Right lung (tissue), 10 donors: ENCODE results near the gene FEN1. TPM values are rescaled to one million over a fixed set of nuclear protein-coding genes. Genes with fewer than 3 reads are reported as not detected.

ENCODE experiments used
- DNase-seq, 2 donors: peaks; one replicate each; pipeline ENCODE4 v3.0.0-alpha.2; 2013
- long read RNA-seq, 8 donors: transcript quantifications; one replicate each; lab custom pipeline, GENCODE V29; 2026
- polyA plus RNA-seq, 5 donors: library from polyadenylated mRNA; unstranded; fragments of 120-200 nt; gene quantifications; one replicate each; pipeline versions ENCODE4 v1.2.1 to v1.2.3, GENCODE V29; 2013; ENCODE audit warnings: inconsistent platforms in 1 of 5, low replicate concordance in 1 of 5; ENCODE audit not compliant: insufficient read length in 5 of 5, insufficient read depth in 1 of 5

FEN1 gene, protein sequence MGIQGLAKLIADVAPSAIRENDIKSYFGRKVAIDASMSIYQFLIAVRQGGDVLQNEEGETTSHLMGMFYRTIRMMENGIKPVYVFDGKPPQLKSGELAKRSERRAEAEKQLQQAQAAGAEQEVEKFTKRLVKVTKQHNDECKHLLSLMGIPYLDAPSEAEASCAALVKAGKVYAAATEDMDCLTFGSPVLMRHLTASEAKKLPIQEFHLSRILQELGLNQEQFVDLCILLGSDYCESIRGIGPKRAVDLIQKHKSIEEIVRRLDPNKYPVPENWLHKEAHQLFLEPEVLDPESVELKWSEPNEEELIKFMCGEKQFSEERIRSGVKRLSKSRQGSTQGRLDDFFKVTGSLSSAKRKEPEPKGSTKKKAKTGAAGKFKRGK
- polyA plus RNA-seq, result 10 to 100 TPM; 24.3 to 38.2 (median 28.5) TPM
- long read RNA-seq, donor 1, transcript FEN1-201 (2 exons, 2,296 nt), result major isoform, 16 of 16 reads
- long read RNA-seq, donor 1, partial matches to known transcripts, result 0 of 16 reads
- long read RNA-seq, donor 1, other reads (novel, unspliced or antisense), result 0 of 16 reads
- long read RNA-seq, donor 2, transcript FEN1-201 (2 exons, 2,296 nt), result major isoform, 15 of 15 reads
- long read RNA-seq, donor 2, partial matches to known transcripts, result 0 of 15 reads
- long read RNA-seq, donor 2, other reads (novel, unspliced or antisense), result 0 of 15 reads
- long read RNA-seq, donor 3, transcript FEN1-201 (2 exons, 2,296 nt), result major isoform, 13 of 13 reads
- long read RNA-seq, donor 3, partial matches to known transcripts, result 0 of 13 reads
- long read RNA-seq, donor 3, other reads (novel, unspliced or antisense), result 0 of 13 reads
- long read RNA-seq, donor 4, partial matches to known transcripts, result 7 of 11 reads
- long read RNA-seq, donor 4, other reads (novel, unspliced or antisense), result 0 of 11 reads
- long read RNA-seq, donor 5, transcript FEN1-201 (2 exons, 2,296 nt), result major isoform, 23 of 23 reads
- long read RNA-seq, donor 5, partial matches to known transcripts, result 0 of 23 reads
- long read RNA-seq, donor 5, other reads (novel, unspliced or antisense), result 0 of 23 reads
- long read RNA-seq, donor 6, transcript FEN1-201 (2 exons, 2,296 nt), result major isoform, 11 of 11 reads
- long read RNA-seq, donor 6, partial matches to known transcripts, result 0 of 11 reads
- long read RNA-seq, donor 6, other reads (novel, unspliced or antisense), result 0 of 11 reads
- long read RNA-seq, donor 7, transcript FEN1-201 (2 exons, 2,296 nt), result major isoform, 18 of 24 reads
- long read RNA-seq, donor 7, partial matches to known transcripts, result 6 of 24 reads
- long read RNA-seq, donor 7, other reads (novel, unspliced or antisense), result 0 of 24 reads
- long read RNA-seq, donor 8, transcript FEN1-201 (2 exons, 2,296 nt), result major isoform, 7 of 7 reads
- long read RNA-seq, donor 8, partial matches to known transcripts, result 0 of 7 reads
- long read RNA-seq, donor 8, other reads (novel, unspliced or antisense), result 0 of 7 reads

DNA sequence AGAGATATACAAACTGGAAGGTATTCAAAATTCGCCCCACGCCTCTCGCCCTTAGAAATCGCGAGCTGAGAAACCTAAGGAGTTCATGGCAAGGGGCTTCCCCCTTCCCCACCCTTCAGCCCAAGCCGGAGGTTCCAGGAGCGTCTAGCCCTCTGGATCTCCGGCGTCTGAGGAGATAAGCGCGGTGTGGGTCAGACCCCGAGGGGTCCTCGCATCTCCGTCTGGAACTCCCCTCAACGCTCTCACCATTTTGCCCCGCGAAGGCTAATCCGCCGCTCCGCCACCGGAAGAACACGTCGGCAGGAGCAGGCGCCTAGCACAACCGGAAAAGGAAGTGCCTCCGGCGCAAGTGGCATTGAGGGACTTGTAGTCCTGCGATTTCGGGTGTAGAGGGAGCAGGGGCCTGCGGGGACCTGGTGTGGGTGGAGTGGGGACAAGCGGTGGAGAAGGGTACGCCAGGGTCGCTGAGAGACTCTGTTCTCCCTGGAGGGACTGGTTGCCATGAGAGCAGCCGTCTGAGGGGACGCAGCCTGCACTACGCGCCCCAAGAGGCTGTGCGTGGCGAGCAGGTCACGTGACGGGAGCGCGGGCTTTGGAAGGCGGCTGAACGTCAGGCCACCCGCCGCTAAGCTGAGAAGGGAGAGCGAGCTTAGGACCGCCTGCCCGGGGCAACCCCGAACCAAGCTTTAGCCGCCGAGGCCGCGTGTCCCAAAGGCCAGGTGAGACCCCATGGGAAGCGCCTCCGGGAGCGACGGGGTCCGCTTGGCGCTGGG is at the start of gene FEN1, which contains the start of gene TMEM258:
FEN1 (plus strand) TSS at position 602 of the 773 bp plus-strand sequence. CDS start 2,451 bp downstream, outside the sequence.
TMEM258 (minus strand) TSS at position 290 of the 773 bp plus-strand sequence; CDS start at position 249, 41 bp downstream.
- peak; percentile 95 to 96 for DNase-seq

DNA sequence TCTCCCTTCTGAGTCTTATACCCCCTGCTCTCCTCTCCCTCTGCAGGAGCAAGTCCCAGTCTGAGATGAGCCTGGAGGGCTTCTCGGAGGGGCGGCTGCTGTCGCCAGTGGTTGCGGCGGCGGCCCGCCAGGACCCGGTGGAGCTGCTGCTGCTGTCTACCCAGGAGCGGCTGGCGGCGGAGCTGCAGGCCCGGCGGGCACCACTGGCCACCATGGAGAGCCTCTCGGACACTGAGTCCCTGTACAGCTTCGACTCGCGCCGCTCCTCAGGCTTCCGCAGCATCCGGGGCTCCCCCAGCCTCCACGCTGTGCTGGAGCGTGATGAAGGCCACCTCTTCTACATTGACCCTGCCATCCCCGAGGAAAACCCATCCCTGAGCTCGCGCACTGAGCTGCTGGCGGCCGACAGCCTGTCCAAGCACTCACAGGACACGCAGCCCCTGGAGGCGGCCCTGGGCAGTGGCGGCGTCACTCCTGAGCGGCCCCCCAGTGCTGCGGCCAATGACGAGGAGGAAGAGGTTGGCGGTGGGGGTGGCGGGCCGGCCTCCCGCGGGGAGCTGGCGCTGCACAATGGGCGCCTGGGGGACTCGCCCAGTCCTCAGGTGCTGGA is 49.1 kb upstream of the FEN1 start:
- DNase-seq, result no peak

DNA sequence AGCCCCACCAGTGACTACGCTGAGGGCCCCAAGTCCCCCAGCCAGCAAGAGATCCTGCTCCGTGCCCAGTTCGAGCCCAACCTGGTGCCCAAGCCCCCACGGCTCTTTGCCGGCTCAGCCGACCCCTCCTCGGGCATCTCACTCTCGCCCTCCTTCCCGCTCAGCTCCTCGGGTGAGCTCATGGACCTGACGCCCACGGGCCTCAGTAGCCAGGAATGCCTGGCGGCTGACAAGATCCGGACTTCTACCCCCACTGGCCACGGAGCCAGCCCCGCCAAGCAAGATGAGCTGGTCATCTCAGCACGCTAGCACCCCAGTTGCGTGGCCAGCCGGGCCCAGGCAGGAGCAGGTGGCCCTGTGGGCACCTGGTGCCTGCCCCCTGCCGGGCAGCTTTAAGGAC is 48.5 kb upstream of the FEN1 start:
- DNase-seq, result no peak

- DNase-seq, result no peak
Measured at GRCh38 chr11:61744609-61745156, 48.0 kb upstream of the FEN1 start.

DNA sequence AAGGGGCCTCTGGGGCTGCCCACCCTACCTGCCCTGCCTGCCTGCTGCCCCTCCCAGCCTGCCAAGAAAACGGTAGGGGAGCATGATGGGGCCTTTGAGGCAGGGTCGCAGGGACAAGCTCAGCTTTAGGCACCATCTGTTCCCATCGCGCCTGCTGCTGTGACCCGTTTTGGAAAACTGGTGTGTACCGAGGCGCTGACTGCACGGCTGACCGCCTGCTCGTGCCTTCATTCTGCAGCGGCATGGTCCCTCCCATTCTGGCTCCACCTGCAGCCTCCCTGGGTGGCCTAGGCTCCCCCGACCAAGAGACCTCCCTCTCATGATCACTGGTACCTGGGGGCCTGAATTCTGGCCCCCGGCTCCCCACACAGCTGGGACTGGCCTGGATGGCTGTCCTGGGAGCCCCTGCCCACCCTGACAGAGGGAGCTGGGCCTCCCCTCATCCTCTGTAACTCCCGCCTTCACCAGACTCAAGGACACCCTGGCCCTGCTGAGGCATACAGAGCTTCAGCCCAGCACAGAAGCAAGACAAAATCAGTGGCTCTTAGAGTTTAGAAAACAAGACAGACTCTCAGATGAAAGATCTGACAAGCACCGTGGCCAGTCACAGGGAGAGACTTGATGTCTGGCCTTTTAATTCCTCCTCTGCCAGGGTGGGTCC is 46.8 kb upstream of the FEN1 start:
- no peak for DNase-seq

GRCh38 chr11:61746442-61747191 is 46.1 kb upstream of the FEN1 start:
- DNase-seq, result no peak

DNA sequence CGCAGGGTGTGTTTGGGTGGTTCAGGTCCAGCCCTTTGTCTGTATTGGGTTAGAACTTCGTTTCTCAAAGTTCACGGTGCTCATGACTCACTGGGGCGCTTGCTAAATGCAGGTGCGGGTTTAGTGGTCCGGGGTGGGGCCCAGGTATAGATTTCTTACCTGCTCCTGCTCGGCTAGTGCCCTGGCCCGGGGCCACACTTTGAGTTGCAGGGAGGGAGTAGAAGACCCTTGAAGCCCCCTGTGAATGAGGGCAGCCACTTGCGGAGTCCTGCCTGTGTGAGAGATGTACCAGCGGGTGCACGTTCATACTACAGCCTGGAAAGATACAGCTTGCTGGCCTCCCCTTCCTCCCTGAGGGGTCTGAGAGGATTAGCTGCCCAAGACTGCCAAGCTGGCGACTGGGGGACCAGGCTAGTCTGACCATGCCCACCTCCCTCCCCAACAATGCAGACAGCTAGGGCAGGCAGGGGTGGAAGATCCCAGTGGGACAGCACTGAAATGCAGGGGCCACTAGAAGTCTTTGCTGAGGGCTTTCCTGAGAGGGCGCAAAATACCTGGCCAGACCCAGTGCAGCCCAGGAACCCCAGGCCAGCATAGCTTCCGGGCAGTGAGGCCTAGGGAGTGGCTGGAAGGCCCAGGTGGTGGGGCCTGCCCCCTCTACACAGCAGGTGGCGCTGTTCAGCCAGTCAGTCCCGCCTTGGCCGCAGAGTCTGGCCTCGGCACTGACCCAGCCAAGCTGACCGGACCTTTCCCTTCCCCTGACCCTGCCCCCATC is 45.3 kb upstream of the FEN1 start:
- DNase-seq, result no peak

- DNase-seq, result no peak
Measured at GRCh38 chr11:61747967-61748285, 44.8 kb upstream of the FEN1 start.

- DNase-seq, result no peak
Measured at GRCh38 chr11:61749591-61750217, 43.0 kb upstream of the FEN1 start.

- DNase-seq, result no peak
Measured at GRCh38 chr11:61750631-61751273, 42.0 kb upstream of the FEN1 start.

- no peak for DNase-seq
Measured at GRCh38 chr11:61751384-61751783, 41.3 kb upstream of the FEN1 start.

GRCh38 chr11:61752117-61752924 is 40.4 kb upstream of the FEN1 start, which contains the start of gene MYRF:
TSS of gene MYRF (plus strand) at chr11:61752636. CDS start at chr11:61752745, 109 bp downstream.
- no peak for DNase-seq

GRCh38 chr11:61752925-61753521 is 39.7 kb upstream of the FEN1 start:
- no peak for DNase-seq

DNA sequence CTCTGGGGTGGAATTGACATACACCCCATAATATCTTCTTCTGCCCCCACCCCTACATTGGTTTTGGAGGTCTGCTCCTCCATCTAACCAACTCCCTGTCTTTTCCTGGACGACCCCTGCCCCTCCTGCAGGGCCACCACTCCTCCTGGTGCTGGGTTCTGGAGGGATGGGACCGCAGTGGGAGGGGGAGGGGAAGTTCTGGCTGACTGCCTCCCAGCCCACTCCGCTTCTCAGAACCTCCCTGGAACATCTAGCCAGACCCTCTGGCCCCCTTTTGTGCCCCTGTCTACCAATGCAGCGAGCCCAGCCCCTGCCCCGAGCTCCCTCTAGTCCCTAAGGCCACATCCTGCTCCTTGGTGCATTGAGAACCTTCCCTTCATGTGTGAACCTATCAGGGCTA is 39.0 kb upstream of the FEN1 start:
- no peak for DNase-seq
